ENCODE data around the gene TMEM272.

DNA sequence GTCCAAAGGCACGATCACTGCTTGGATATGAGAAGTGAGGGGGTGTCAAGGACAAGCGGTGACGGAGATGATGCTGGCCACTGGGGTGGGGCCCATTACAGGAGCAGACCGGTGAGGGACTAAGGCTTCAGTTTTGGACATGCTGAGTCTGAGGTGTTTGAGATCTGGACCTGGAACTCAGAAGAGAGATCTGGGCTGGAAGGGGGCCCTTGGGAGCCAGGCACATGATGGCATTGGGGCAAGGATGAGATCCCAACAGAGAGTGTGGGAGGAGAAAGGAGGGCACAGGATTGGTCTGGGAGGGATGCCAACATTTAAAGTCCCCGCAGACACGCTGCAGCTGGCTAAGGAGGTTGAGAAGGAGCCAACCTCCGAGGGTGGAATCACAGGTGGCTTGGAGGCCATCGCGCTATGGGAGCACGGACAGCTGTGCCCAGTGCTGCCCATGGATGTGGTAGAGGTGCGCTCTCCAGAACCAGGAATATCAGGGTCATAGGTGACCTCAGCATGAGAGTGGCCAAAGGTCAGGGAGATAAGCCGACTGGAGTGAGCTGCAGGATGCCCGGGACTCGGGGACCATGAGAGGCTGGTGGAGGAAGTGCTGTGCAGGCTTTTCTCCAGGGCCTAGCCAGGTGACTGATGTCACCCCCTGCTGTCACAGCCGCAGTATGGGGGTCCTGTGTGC is 62.8 kb downstream of the TMEM272 start:
- TF ChIP-seq EZH2phosphoT487 (IDR thresholded peaks at IDR 0.05; ENCODE audit: borderline replicate concordance), result no peak
- TF ChIP-seq, protein P1, sequence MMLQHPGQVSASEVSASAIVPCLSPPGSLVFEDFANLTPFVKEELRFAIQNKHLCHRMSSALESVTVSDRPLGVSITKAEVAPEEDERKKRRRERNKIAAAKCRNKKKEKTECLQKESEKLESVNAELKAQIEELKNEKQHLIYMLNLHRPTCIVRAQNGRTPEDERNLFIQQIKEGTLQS (IDR thresholded peaks at IDR 0.05), result no peak
- no peak for TF ChIP-seq POLR2A (IDR thresholded peaks at IDR 0.05; ENCODE audit: borderline replicate concordance, extremely low read depth, insufficient read depth, insufficient read length)
- TF ChIP-seq, protein P2, sequence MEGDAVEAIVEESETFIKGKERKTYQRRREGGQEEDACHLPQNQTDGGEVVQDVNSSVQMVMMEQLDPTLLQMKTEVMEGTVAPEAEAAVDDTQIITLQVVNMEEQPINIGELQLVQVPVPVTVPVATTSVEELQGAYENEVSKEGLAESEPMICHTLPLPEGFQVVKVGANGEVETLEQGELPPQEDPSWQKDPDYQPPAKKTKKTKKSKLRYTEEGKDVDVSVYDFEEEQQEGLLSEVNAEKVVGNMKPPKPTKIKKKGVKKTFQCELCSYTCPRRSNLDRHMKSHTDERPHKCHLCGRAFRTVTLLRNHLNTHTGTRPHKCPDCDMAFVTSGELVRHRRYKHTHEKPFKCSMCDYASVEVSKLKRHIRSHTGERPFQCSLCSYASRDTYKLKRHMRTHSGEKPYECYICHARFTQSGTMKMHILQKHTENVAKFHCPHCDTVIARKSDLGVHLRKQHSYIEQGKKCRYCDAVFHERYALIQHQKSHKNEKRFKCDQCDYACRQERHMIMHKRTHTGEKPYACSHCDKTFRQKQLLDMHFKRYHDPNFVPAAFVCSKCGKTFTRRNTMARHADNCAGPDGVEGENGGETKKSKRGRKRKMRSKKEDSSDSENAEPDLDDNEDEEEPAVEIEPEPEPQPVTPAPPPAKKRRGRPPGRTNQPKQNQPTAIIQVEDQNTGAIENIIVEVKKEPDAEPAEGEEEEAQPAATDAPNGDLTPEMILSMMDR (IDR thresholded peaks at IDR 0.05 in 2 of 3, conservative IDR thresholded peaks at IDR 0.05 in 1 of 3; ENCODE audit: borderline replicate concordance in 1 of 3, insufficient read depth in 1 of 3, low read depth in 2 of 3, low read length in 2 of 3), result no peak
- no peak for TF ChIP-seq EZH2 (IDR thresholded peaks at IDR 0.05)
- TF ChIP-seq, protein P3, sequence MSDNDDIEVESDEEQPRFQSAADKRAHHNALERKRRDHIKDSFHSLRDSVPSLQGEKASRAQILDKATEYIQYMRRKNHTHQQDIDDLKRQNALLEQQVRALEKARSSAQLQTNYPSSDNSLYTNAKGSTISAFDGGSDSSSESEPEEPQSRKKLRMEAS (IDR thresholded peaks at IDR 0.05), result no peak
